IMR-90 (cell line): ENCODE data around the gene CLASP1. TPM values are rescaled to one million over a fixed set of nuclear protein-coding genes. Genes with fewer than 3 reads are reported as not detected.

Experiments used
- ATAC-seq: fragments of 200-7000 bp; cut with Tn5 transposase; 2 replicates; pipeline ENCODE4 v1.9.1; 2020; ENCODE audit warnings: low read depth, mild to moderate bottlenecking, moderate library complexity
- BruUV-seq: library from RNA; stranded (reverse); fragments of 400-500 nt; replicated peaks from 2 replicates; lab custom pipeline; 2021; lab: Mats Ljungman, UMichigan
- CTCF ChIA-PET: fragments of 300-600 bp; formaldehyde crosslinking; extraction: SDS; loops from one replicate; lab custom pipeline; 2021; ENCODE audit warnings: antibody characterized with exemption; lab: Yijun Ruan, JAX
- POLR2A ChIA-PET: fragments of 300-600 bp; sonication (Branson Sonifier 250); formaldehyde crosslinking; loops from one replicate; lab custom pipeline; 2022; ENCODE audit warnings: antibody characterized with exemption; ENCODE audit not compliant: unreplicated experiment; lab: Charles Lee
- DNase-seq: peaks from one replicate; pipeline ENCODE4 v3.0.0; 2013
- H2AFZ ChIP-seq: replicated peaks from 2 replicates; pipeline ENCODE3; 2013; ENCODE audit warnings: low read length, mild to moderate bottlenecking; ENCODE audit not compliant: poor library complexity
- H2AK5ac ChIP-seq: 2 replicates; pipeline ENCODE4 v1.6.1; 2013; ENCODE audit warnings: low read depth, low read length, inconsistent platforms
- H2AK9ac ChIP-seq: replicated peaks from 2 replicates; pipeline ENCODE3; 2013; ENCODE audit warnings: mild to moderate bottlenecking, low read depth, low read length, moderate library complexity; ENCODE audit not compliant: poor library complexity
- H2BK120ac ChIP-seq: 2 replicates; pipeline ENCODE4 v1.6.1; 2013; ENCODE audit warnings: low read depth, low read length, inconsistent platforms
- H2BK15ac ChIP-seq: 3 replicates; pipeline ENCODE4 v1.6.1; 2013; ENCODE audit warnings: low read depth, low read length, inconsistent platforms
- H2BK20ac ChIP-seq: 2 replicates; pipeline ENCODE4 v1.6.1; 2013; ENCODE audit warnings: low read depth, mild to moderate bottlenecking, inconsistent platforms, low read length, moderate library complexity
- H2BK5ac ChIP-seq: 2 replicates; pipeline ENCODE4 v1.6.1; 2013; ENCODE audit warnings: mild to moderate bottlenecking, low read depth, low read length, inconsistent platforms; ENCODE audit not compliant: poor library complexity, severe bottlenecking
- H3K14ac ChIP-seq: replicated peaks from 2 replicates; pipeline ENCODE4 v1.6.1; 2013; ENCODE audit warnings: low read depth, low read length, inconsistent platforms
- H3K18ac ChIP-seq: 2 replicates; pipeline ENCODE4 v1.6.1; 2013; ENCODE audit warnings: low read depth, low read length, control low read depth
- H3K23ac ChIP-seq: 2 replicates; pipeline ENCODE4 v1.6.1; 2013; ENCODE audit warnings: low read depth, low read length, inconsistent platforms
- H3K27ac ChIP-seq: 2 replicates; pipeline ENCODE4 v1.5.1; 2013; ENCODE audit warnings: mild to moderate bottlenecking, control low read depth, low read length; ENCODE audit not compliant: insufficient read depth
- H3K27me3 ChIP-seq: 2 replicates; pipeline ENCODE4 v1.6.1; 2013; ENCODE audit warnings: low read length; ENCODE audit not compliant: control insufficient read depth, insufficient read depth
- H3K36me3 ChIP-seq: 2 replicates; pipeline ENCODE4 v1.6.1; 2013; ENCODE audit warnings: low read length, mixed read lengths; ENCODE audit not compliant: control insufficient read depth, insufficient read depth
- H3K4ac ChIP-seq: 2 replicates; pipeline ENCODE4 v1.6.1; 2013; ENCODE audit warnings: low read depth, low read length, inconsistent platforms
- H3K4me1 ChIP-seq: 2 replicates; pipeline ENCODE4 v1.6.1; 2013; ENCODE audit warnings: low read length, mixed read lengths; ENCODE audit not compliant: control insufficient read depth, insufficient read depth
- H3K4me2 ChIP-seq: 2 replicates; pipeline ENCODE4 v1.6.1; 2013; ENCODE audit warnings: low read depth, mild to moderate bottlenecking, control low read depth, low read length, moderate library complexity
- H3K4me3 ChIP-seq: 2 replicates; pipeline ENCODE4 v1.5.1; 2013; ENCODE audit warnings: low read depth, mild to moderate bottlenecking, control low read depth, low read length, moderate library complexity; ENCODE audit not compliant: insufficient read depth
- H3K56ac ChIP-seq: 2 replicates; pipeline ENCODE4 v1.6.1; 2013; ENCODE audit warnings: low read length, inconsistent platforms; ENCODE audit not compliant: insufficient read depth; ENCODE audit errors: extremely low read depth
- H3K79me1 ChIP-seq, 2 experiments: 2 replicates each; pipeline ENCODE4 v1.6.1; 2013; ENCODE audit warnings: low read length in 2 of 2, inconsistent platforms in 1 of 2, low read depth in 1 of 2
- H3K9ac ChIP-seq: 2 replicates; pipeline ENCODE4 v1.6.1; 2013; ENCODE audit warnings: low read depth, low read length, control low read depth
- H3K9me1 ChIP-seq: 2 replicates; pipeline ENCODE4 v1.6.1; 2013; ENCODE audit warnings: low read length, inconsistent platforms; ENCODE audit not compliant: insufficient read depth
- H3K9me3 ChIP-seq: 2 replicates; pipeline ENCODE4 v1.6.1; 2013; ENCODE audit warnings: low read length; ENCODE audit not compliant: control insufficient read depth, insufficient read depth
- H4K20me1 ChIP-seq: 2 replicates; pipeline ENCODE4 v1.6.1; 2013; ENCODE audit warnings: low read length, inconsistent platforms; ENCODE audit not compliant: insufficient read depth
- H4K5ac ChIP-seq: 2 replicates; pipeline ENCODE4 v1.6.1; 2013; ENCODE audit warnings: mild to moderate bottlenecking, low read depth, low read length, control low read depth
- H4K8ac ChIP-seq, 2 experiments: 2 replicates each; pipeline ENCODE4 v1.6.1; 2013; ENCODE audit warnings: low read depth in 2 of 2, low read length in 2 of 2, control low read depth in 1 of 2, inconsistent platforms in 1 of 2
- H4K91ac ChIP-seq: 2 replicates; pipeline ENCODE4 v1.6.1; 2013; ENCODE audit warnings: low read depth, low read length, inconsistent platforms; ENCODE audit not compliant: insufficient read depth
- BHLHE40 ChIP-seq: fragments of 150-350 bp; IDR thresholded peaks from 2 replicates; pipeline ENCODE4 v1.6.1; 2016; ENCODE audit warnings: mild to moderate bottlenecking, low read depth, low read length
- CHD1 ChIP-seq: IDR thresholded peaks from 2 replicates; pipeline ENCODE4 v1.6.1; 2012; ENCODE audit warnings: low read depth, low read length, improper control_type of control experiment
- CTCF ChIP-seq: conservative IDR thresholded peaks from 2 replicates; pipeline ENCODE4 v1.5.1; 2012; ENCODE audit warnings: mild to moderate bottlenecking, low read depth, low read length, improper control_type of control experiment
- ELK1 ChIP-seq: fragments of 150-350 bp; IDR thresholded peaks from 2 replicates; pipeline ENCODE4 v1.6.1; 2016; ENCODE audit warnings: low read depth, mild to moderate bottlenecking, low read length, moderate library complexity, borderline replicate concordance
- FOS ChIP-seq: fragments of 150-350 bp; IDR thresholded peaks from 2 replicates; pipeline ENCODE4 v1.6.1; 2016; ENCODE audit warnings: low read depth, low read length
- MAFK ChIP-seq: IDR thresholded peaks from 2 replicates; pipeline ENCODE4 v1.6.1; 2012; ENCODE audit warnings: low read depth, low read length, improper control_type of control experiment
- MXI1 ChIP-seq: IDR thresholded peaks from 2 replicates; pipeline ENCODE4 v1.6.1; 2012; ENCODE audit warnings: low read depth, mild to moderate bottlenecking, low read length, moderate library complexity, borderline replicate concordance
- NFE2L2 ChIP-seq: fragments of 150-350 bp; IDR thresholded peaks from 2 replicates; pipeline ENCODE4 v1.6.1; 2016; ENCODE audit warnings: low read depth, mild to moderate bottlenecking, low read length
- POLR2A ChIP-seq: IDR thresholded peaks from 2 replicates; pipeline ENCODE4 v1.6.1; 2012; ENCODE audit warnings: mild to moderate bottlenecking, low read depth, low read length
- RCOR1 ChIP-seq: IDR thresholded peaks from 2 replicates; pipeline ENCODE4 v1.6.1; 2012; ENCODE audit warnings: mild to moderate bottlenecking, low read length, improper control_type of control experiment; ENCODE audit not compliant: insufficient replicate concordance
- RFX5 ChIP-seq: IDR thresholded peaks from 2 replicates; pipeline ENCODE4 v1.8.0; 2012; ENCODE audit warnings: low read depth, mild to moderate bottlenecking, low read length, moderate library complexity
- SMC3 ChIP-seq: fragments of 150-350 bp; IDR thresholded peaks from 2 replicates; pipeline ENCODE4 v1.6.1; 2016; ENCODE audit warnings: low read depth, mild to moderate bottlenecking, antibody characterized with exemption, low read length, moderate library complexity
- USF2 ChIP-seq: fragments of 150-350 bp; IDR thresholded peaks from 2 replicates; pipeline ENCODE4 v1.6.1; 2017; ENCODE audit warnings: mild to moderate bottlenecking, antibody characterized with exemption, low read length, low read depth
- WGBS, 2 experiments: methylation state at CpG; one replicate each; pipeline versions ENCODE4 v1.1.5 to v1.1.7; 2013; ENCODE audit warnings: missing lambda C conversion rate in 2 of 2; ENCODE audit not compliant: insufficient read length in 1 of 2; ENCODE audit errors: extremely low coverage in 2 of 2; 5-methylcytosine and 5-hydroxymethylcytosine counted together
- dilution Hi-C: fragments of 300-500 bp; cut with HindIII; formaldehyde crosslinking; loops from one replicate; pipeline ENCODE4 v1.14.3; 2018; ENCODE audit warnings: low sequenced_read_pairs; ENCODE audit not compliant: unreplicated experiment
- in situ Hi-C: fragments of 300-500 bp; cut with MboI; formaldehyde crosslinking; loops from 3 replicates; pipeline ENCODE4 v1.14.3; 2019; ENCODE audit warnings: low sequenced_read_pairs, inconsistent platforms, mixed read lengths
- intact Hi-C: fragments of 100-400 bp; cut with micrococcal nuclease; formaldehyde crosslinking; loops from 2 replicates; pipeline ENCODE4 v1.10.0; 2022
- polyA plus RNA-seq, 3 experiments: library from polyadenylated mRNA; depleted of rRNA; stranded (reverse); fragments of >200 nt; gene quantifications; 2 replicates each; pipeline ENCODE4 v1.2.3, GENCODE V29; 2012; ENCODE audit warnings: low replicate concordance in 1 of 3
- total RNA-seq: library from RNA; depleted of rRNA; stranded (reverse); fragments of >200 nt; gene quantifications from 2 replicates; pipeline ENCODE4 v1.2.3, GENCODE V29; 2012

The CLASP1 gene
- total and polyA plus RNA-seq, 2 of the 4 experiments (the other 2 are of a cell fraction) = 12.3 to 33.7 TPM

- ATAC-seq (no peak), DNase-seq (no peak)
- H3K4me1 ChIP-seq = no peaks in the 10 kb centered on the region
- H3K4me3 ChIP-seq = no peak overlapping the region
- no CpG with 5 or more reads among the region's 3 CpGs for WGBS, 2 experiments
- no peak for TF ChIP-seq ELK1
- no peak for TF ChIP-seq MXI1
- no peak for TF ChIP-seq MAFK
- no peak for TF ChIP-seq CHD1
- no peak for TF ChIP-seq NFE2L2
- no peak for TF ChIP-seq RCOR1
- no peak for TF ChIP-seq RFX5
- no peak for TF ChIP-seq FOS
- no peak for TF ChIP-seq USF2
- TF ChIP-seq SMC3 = no peak
- no peak for TF ChIP-seq CTCF
- no peak for TF ChIP-seq BHLHE40
- no peak for TF ChIP-seq POLR2A
- CTCF ChIA-PET = no interaction called here
- no peak overlapping the region for H2BK20ac ChIP-seq
- peaks cover 58% of the 10 kb centered on the region for H3K36me3 ChIP-seq
- no peaks in the 10 kb centered on the region for H4K20me1 ChIP-seq
- POLR2A ChIA-PET = no interaction called here
- dilution Hi-C loops = no loop called here
- H3K4me2 ChIP-seq = no peak overlapping the region
- no peak overlapping the region for H4K8ac ChIP-seq
- no peak overlapping the region for H3K4ac ChIP-seq
- H2AK9ac ChIP-seq = no peak overlapping the region
- no peak overlapping the region for H2BK120ac ChIP-seq
- H2AFZ ChIP-seq = no peak overlapping the region
- H3K18ac ChIP-seq = no peak overlapping the region
- H3K14ac ChIP-seq = no peak overlapping the region
- no peak overlapping the region for H2BK15ac ChIP-seq
- no peaks in the 10 kb centered on the region for H3K27me3 ChIP-seq
- H3K9me1 ChIP-seq = peaks cover 9% of the 10 kb centered on the region; the same call in 1 of the 2 replicates
- H3K9me3 ChIP-seq = no peaks in the 10 kb centered on the region
- no peak overlapping the region for H4K5ac ChIP-seq
- H2BK5ac ChIP-seq = no peak overlapping the region
- H3K27ac ChIP-seq = no peak overlapping the region
- peaks cover 0 to 6% of the 10 kb centered on the region in 2 experiments; a peak in 1 of 4 replicates for H3K79me1 ChIP-seq
- H4K91ac ChIP-seq = no peak overlapping the region
- no TSS peak for BruUV-seq
- intact Hi-C loops = no loop called here
- H3K9ac ChIP-seq = no peak overlapping the region
- no peak overlapping the region for H2AK5ac ChIP-seq
- H3K23ac ChIP-seq = no peak overlapping the region
- no peak overlapping the region for H3K56ac ChIP-seq
- in situ Hi-C loops = no loop called here
Observed at GRCh38 chr2:121345887-121346286, 303.4 kb downstream of the CLASP1 start.
